ENCODE data around the gene TRIM17.

DNA sequence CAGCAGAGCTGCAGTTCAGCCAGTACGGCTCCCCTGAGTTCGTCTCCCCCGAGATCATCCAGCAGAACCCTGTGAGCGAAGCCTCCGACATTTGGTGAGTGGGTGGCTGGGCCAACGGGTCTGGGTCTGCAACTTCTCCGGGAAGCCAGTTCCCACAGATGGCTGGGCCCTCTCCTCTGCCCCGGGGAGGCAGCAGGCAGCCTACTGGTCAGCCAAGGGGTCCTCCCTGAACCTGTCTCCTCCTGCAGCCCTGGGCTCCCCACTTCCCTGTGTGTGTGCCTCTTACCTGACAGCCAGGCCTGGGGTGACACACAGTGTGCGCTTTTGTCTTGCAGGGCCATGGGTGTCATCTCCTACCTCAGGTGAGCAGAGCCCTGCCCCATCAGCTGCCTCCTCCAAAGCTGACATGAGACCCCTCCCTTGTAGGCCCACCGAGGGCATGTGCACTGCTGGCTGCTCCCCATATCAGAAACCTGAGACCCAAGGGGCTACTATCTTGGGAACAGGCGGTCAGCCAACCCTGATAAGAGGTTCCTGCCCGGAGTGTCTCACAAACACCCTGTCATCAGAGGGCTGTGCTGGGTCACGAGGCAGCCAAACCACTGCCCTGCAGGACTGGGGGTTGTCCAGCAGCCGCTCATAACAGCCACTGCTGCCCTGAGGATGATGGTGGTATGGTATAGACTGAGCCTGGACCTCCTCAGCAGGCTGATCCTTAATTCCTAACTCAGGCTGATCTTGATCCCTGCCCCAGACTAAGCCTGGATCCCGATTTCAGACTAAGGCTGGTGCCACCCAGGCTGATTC lies 47.7 kb downstream of the TRIM17 start:
- TF ChIP-seq EZH2 (IDR thresholded peaks at IDR 0.05; ENCODE audit: borderline replicate concordance, low read length): no peak
- TF ChIP-seq, protein P1, sequence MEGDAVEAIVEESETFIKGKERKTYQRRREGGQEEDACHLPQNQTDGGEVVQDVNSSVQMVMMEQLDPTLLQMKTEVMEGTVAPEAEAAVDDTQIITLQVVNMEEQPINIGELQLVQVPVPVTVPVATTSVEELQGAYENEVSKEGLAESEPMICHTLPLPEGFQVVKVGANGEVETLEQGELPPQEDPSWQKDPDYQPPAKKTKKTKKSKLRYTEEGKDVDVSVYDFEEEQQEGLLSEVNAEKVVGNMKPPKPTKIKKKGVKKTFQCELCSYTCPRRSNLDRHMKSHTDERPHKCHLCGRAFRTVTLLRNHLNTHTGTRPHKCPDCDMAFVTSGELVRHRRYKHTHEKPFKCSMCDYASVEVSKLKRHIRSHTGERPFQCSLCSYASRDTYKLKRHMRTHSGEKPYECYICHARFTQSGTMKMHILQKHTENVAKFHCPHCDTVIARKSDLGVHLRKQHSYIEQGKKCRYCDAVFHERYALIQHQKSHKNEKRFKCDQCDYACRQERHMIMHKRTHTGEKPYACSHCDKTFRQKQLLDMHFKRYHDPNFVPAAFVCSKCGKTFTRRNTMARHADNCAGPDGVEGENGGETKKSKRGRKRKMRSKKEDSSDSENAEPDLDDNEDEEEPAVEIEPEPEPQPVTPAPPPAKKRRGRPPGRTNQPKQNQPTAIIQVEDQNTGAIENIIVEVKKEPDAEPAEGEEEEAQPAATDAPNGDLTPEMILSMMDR (IDR thresholded peaks at IDR 0.05; ENCODE audit: low read length): no peak
